Gastroesophageal sphincter (tissue), 4 donors: ENCODE measurements around the gene PSMG4. TPM values are rescaled to one million over a fixed set of nuclear protein-coding genes. Genes with fewer than 3 reads are reported as not detected.
A peak's percentile ranks its signal among the peaks of the same experiment; 100 is the strongest.

Source experiments
- ATAC-seq: fragments of 150-250 bp; one replicate; pipeline ENCODE4 v1.9.1; 2016; ENCODE audit warnings: mild to moderate bottlenecking, moderate library complexity
- H3K27ac ChIP-seq, 4 donors: fragments of 200-600 bp; sonication (generic) in 3 of 4; 1 replicate in 3 of 4; 2 replicates in 1 of 4; pipeline ENCODE4 v1.5.1; 2016 to 2019
- H3K27me3 ChIP-seq: fragments of 200-600 bp; sonication (generic); one replicate; pipeline ENCODE4 v1.5.1; 2019
- H3K36me3 ChIP-seq, 2 donors: fragments of 200-600 bp; sonication (generic); one replicate each; pipeline ENCODE4 v1.5.1; 2019; ENCODE audit warnings: control low read depth in 1 of 2
- H3K4me1 ChIP-seq, 3 donors: fragments of 200-600 bp; sonication (generic); 1 replicate in 2 of 3; 2 replicates in 1 of 3; pipeline ENCODE4 v1.5.1; 2016 to 2019; ENCODE audit warnings: control low read depth in 2 of 3
- H3K4me3 ChIP-seq, 2 donors: fragments of 200-600 bp; sonication (generic); one replicate each; pipeline ENCODE4 v1.5.1; 2019; ENCODE audit warnings: mild to moderate bottlenecking in 1 of 2, moderate library complexity in 1 of 2
- H3K9me3 ChIP-seq, 3 donors: fragments of 200-600 bp; sonication (generic); one replicate each; pipeline ENCODE4 v1.5.1; 2017 to 2019; ENCODE audit warnings: control low read depth in 2 of 3
- EP300 ChIP-seq: sonication (generic); formaldehyde crosslinking; IDR thresholded peaks from one replicate; pipeline ENCODE4 v1.6.1; 2017; ENCODE audit warnings: antibody characterized with exemption, mild to moderate bottlenecking
- POLR2A ChIP-seq, 2 donors: fragments of 450-650 bp; IDR thresholded peaks; one replicate each; pipeline ENCODE4 v1.6.1; 2017; ENCODE audit warnings: antibody characterized with exemption in 2 of 2, mild to moderate bottlenecking in 2 of 2, moderate library complexity in 1 of 2
- POLR2AphosphoS5 ChIP-seq: sonication (generic); formaldehyde crosslinking; IDR thresholded peaks from one replicate; pipeline ENCODE4 v1.6.1; 2017; ENCODE audit warnings: antibody characterized with exemption
- WGBS, 2 donors: methylation state at CpG; one replicate each; pipeline ENCODE4 v1.1.5; 2018; ENCODE audit warnings: low coverage in 1 of 2; 5-methylcytosine and 5-hydroxymethylcytosine counted together
- total RNA-seq, 4 donors: library from RNA; depleted of rRNA; stranded (reverse); fragments of >200 nt; gene quantifications; one replicate each; pipeline ENCODE4 v1.1.0, GENCODE V29; 2016
- TF ChIP-seq, protein P1 (sequence below), 4 experiments: fragments of 200-600 bp in 2 of 4; fragments of 450-650 bp in 2 of 4; sonication (generic) in 1 of 4; IDR thresholded peaks; one replicate each; pipeline ENCODE4 v1.5.1; 2017 to 2019; ENCODE audit warnings: antibody characterized with exemption in 4 of 4, mild to moderate bottlenecking in 2 of 4, moderate library complexity in 2 of 4

PSMG4 gene
- total RNA-seq, 4 donors from 2014 or later = 23.6 to 37.8 (median 29.5) TPM

DNA sequence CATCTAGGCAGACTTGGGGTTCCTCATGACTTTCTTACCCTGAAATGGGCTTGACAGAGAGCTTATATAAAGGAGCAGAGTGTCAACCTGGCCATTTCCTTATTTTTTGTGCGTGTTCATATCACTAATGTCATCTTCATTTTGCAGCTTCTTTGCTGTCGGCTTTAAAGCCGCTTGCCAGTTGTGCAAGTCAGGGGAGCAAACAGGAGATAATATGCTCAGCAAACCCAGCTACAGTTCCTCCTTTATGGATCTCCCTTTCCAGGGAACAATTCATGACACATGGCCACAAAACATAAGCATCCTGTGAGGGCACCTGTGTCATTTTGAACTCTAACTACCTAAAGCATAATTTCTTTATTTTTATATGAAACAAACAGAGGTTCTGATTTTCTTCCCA lies 24.8 kb upstream of the PSMG4 start:
- Histone ChIP-seq H3K36me3 (no peaks in the 10 kb centered on the region), H3K27me3 (peaks cover 33% of the 10 kb centered on the region), H3K27ac (no peak overlapping the region), H3K9me3 (no peaks in the 10 kb centered on the region), H3K4me3 (no peak overlapping the region), H3K4me1 (peaks cover 0 to 33% (median 13%) of the 10 kb centered on the region in 3 donors)
- TF ChIP-seq EP300 (no peak), POLR2AphosphoS5 (no peak)
- TF ChIP-seq, protein P1, sequence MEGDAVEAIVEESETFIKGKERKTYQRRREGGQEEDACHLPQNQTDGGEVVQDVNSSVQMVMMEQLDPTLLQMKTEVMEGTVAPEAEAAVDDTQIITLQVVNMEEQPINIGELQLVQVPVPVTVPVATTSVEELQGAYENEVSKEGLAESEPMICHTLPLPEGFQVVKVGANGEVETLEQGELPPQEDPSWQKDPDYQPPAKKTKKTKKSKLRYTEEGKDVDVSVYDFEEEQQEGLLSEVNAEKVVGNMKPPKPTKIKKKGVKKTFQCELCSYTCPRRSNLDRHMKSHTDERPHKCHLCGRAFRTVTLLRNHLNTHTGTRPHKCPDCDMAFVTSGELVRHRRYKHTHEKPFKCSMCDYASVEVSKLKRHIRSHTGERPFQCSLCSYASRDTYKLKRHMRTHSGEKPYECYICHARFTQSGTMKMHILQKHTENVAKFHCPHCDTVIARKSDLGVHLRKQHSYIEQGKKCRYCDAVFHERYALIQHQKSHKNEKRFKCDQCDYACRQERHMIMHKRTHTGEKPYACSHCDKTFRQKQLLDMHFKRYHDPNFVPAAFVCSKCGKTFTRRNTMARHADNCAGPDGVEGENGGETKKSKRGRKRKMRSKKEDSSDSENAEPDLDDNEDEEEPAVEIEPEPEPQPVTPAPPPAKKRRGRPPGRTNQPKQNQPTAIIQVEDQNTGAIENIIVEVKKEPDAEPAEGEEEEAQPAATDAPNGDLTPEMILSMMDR (IDR thresholded peaks at IDR 0.05) = no peak
- 91 to 100% methylated on average over 2 to 3 of the region's 3 CpGs for WGBS, 2 donors
- no peak for ATAC-seq

DNA sequence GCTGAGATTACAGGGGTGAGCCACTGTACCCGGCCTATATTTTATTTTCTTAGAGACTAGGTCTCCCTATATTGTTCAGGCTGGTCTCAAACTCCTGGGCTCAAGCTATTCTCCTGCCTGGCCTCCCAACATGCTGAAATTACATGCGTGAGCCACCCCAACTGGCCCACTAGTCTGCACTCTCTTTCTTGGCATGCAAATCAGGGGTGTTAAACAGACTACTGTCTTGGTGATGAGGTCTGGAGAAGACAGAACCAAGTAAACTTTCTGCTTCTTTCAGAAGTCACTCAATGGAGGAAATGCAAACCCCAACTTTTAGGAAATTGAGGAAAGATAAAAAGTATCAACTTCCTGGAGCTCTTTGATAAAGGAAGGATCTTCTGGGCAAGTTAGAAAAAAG lies 23.3 kb upstream of the PSMG4 start:
- 77% methylated on average over 2 of the region's 2 CpGs; no CpG with 5 or more reads in 1 of the 2 donors for WGBS, 2 donors
- no peak for ATAC-seq
- TF ChIP-seq POLR2A (IDR thresholded peaks at IDR 0.05) = no peak
- TF ChIP-seq, protein P1 (IDR thresholded peaks at IDR 0.05) = no peak
- no peak for TF ChIP-seq EP300
- TF ChIP-seq POLR2AphosphoS5 = no peak

DNA sequence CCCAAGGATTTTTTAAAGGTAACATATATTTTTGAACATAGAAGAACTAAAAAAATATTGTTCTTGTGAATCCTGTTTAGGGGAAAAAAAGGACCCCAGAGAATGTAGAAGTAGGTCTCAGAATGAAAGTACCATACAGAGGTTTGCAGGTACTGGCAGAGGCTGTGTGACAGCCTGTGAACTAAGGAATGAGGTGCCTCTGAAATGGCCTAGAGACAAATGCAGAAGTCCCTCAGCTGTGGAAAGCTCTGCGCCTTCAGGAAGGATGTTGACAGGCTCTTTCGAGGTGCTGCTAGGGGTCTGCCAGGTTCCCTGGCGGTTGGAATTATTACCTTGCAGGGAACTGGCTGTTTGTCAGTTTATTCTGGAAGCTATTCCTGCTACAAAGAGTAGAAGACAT lies 22.7 kb upstream of the PSMG4 start:
- Histone ChIP-seq H3K36me3 (no peaks in the 10 kb centered on the region), H3K27ac (no peak overlapping the region), H3K4me3 (no peak overlapping the region), H3K27me3 (peaks cover 13% of the 10 kb centered on the region), H3K9me3 (no peaks in the 10 kb centered on the region), H3K4me1 (peaks cover 0 to 12% (median 5%) of the 10 kb centered on the region in 3 donors)
- WGBS, 2 donors = 75 to 91% methylated on average over 3 of the region's 3 CpGs
- no peak for ATAC-seq
- TF ChIP-seq, protein P1 (IDR thresholded peaks at IDR 0.05) = no peak
- TF ChIP-seq POLR2AphosphoS5 (no peak), POLR2A (IDR thresholded peaks at IDR 0.05) (no peak), EP300 (no peak)

More for the DNA sequence above, 23.3 kb upstream of the PSMG4 start:
- Histone ChIP-seq H3K27me3 (peaks cover 18% of the 10 kb centered on the region), H3K36me3 (no peaks in the 10 kb centered on the region), H3K9me3 (no peaks in the 10 kb centered on the region), H3K4me3 (no peak overlapping the region), H3K4me1 (peaks cover 0 to 17% (median 5%) of the 10 kb centered on the region in 3 donors), H3K27ac (no peak overlapping the region)

DNA sequence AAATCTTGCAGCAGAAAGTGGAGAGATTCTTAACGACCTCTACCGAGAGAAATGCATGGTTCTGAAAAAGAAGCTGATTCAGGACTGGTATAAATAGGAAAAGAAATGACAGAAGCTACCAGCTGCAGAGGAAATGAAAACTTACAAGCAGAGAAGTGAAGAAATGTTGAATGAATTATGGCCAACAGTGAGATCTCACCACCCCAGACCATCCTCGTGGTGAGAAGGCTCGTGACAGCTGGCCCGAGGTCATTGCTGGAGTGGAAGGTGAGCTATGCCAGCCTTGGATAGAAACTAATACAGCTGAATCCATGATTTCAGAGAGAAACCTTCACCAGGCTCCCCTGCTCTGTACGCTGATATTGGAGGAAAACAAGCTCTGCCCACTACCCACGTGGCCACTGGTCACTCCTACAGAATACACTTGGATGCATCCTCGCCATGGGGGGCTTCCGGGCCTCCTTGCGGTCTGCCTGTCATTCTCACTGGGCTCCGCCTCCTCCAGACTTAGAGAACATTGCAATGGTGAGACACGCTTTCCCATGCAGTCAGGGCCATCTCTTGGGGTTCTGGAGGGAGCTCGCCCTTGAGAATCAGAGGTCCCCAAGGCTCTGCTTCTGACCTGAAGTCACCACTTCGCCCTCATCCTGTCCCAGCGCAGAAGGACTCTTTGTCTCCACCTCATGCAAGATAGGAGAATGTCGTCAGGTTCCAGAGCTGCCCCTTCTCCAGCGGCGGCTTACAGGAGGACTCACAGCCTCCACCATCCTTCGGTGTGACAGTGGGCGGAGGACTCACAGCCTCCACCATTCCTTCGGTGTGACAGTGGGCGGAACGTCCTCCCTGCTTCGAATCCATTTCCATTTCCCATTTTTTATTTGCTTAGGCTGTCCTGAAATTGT lies 20.7 kb upstream of the PSMG4 start:
- H3K4me1 ChIP-seq = no peaks in the 10 kb centered on the region
- WGBS, 2 donors = 76 to 84% methylated on average over 10 to 18 of the region's 24 CpGs
- peaks cover 8% of the 10 kb centered on the region for H3K27me3 ChIP-seq
- no peaks in the 10 kb centered on the region for H3K36me3 ChIP-seq
- peak; percentile 46 for ATAC-seq
- H3K27ac ChIP-seq = no peak overlapping the region
- TF ChIP-seq POLR2AphosphoS5 (no peak), POLR2A (IDR thresholded peaks at IDR 0.05) (no peak), EP300 (no peak)
- TF ChIP-seq, protein P1 (IDR thresholded peaks at IDR 0.05) = no peak
- H3K4me3 ChIP-seq = no peak overlapping the region
- no peaks in the 10 kb centered on the region for H3K9me3 ChIP-seq
